ENCODE data around the gene BATF. TPM values are rescaled to one million over a fixed set of nuclear protein-coding genes. Genes with fewer than 3 reads are reported as not detected.

The BATF gene
- total RNA-seq, 4 donors from 2014 or later: 0.36 to 5.2 (median 1.1) TPM

DNA sequence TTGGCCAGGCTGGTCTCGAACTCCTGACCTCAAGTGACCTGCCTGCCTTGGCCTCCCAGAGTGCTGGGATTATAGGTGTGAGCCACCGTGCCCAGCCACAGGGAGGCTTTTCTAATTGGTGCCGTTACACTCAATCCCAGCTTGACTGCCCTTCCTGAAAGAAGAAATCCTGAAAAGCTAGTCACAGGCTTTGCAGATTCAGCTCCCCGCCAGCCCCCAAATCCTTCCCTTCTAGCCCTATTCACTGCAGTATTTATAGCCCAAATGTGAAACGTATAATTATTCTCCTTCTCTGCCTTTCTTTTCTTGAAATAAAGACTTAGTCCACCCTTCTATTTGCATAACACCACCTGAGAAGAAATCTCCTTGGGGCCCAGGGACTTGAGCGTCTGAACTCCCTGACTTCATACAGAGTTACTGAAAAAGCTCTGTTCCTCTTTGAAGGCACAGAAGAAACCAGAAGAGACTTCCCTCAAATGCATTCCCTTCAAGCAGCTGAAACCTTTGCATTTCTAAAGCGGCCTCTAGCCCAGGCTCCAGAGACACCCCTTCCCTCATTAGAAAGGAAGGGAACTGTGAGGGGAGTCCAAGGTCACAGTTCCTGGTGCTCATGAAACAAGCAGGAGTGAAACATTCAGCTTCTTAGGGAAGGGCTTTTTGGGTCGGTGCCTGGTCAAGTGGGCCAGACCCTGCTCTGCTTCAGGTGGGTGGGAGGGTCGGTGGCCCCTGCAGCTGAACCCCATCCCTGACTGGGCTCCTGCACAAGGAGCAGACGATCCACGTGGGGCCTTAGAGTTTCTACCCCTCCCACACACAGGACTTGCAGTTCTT is 42.3 kb upstream of the BATF start:
- no peak overlapping the region for H3K4me3 ChIP-seq
- no peaks in the 10 kb centered on the region for H3K9me3 ChIP-seq
- no peaks in the 10 kb centered on the region for H3K4me1 ChIP-seq
- H3K36me3 ChIP-seq: no peaks in the 10 kb centered on the region
- intact Hi-C loops (cut with DNase I; ENCODE audit: low total_unique reads): no loop called here
- peak in 1 of 2 donors; percentile 9 for DNase-seq
- H3K27me3 ChIP-seq: no peaks in the 10 kb centered on the region
- in situ Hi-C loops (cut with MboI; ENCODE audit: low sequenced_read_pairs in 4 of 4): loop anchor here in 3 of 4 donors (5.0 to 25.0 kb wide), 4 partner anchors 173 to 345 kb away; partner anchors contain the start of gene NEK9 (in 1 of the 3)
- no peak for TF ChIP-seq CTCF (IDR thresholded peaks at IDR 0.05 in 4 of 5, conservative IDR thresholded peaks at IDR 0.05 in 1 of 5)
- no peak for TF ChIP-seq POLR2A (IDR thresholded peaks at IDR 0.05)
- no peak for ATAC-seq
- no peak overlapping the region for H3K27ac ChIP-seq

- H3K27ac ChIP-seq: no peak overlapping the region
- no peak overlapping the region for H3K4me3 ChIP-seq
- in situ Hi-C loops (cut with MboI; ENCODE audit: low sequenced_read_pairs in 4 of 4) (loop anchor here in 3 of 4 donors (5.0 to 25.0 kb wide), 4 partner anchors 175 to 348 kb away; partner anchors contain the start of gene NEK9 (in 1 of the 3)), intact Hi-C loops (cut with DNase I; ENCODE audit: low total_unique reads) (no loop called here)
- H3K4me1 ChIP-seq: no peaks in the 10 kb centered on the region
- DNase-seq (peak in 1 of 2 donors; percentile 7), ATAC-seq (no peak)
- no peak for TF ChIP-seq CTCF (IDR thresholded peaks at IDR 0.05 in 4 of 5, conservative IDR thresholded peaks at IDR 0.05 in 1 of 5)
- no peak for TF ChIP-seq POLR2A (IDR thresholded peaks at IDR 0.05)
- no peaks in the 10 kb centered on the region for H3K27me3 ChIP-seq
- no peaks in the 10 kb centered on the region for H3K36me3 ChIP-seq
- no peaks in the 10 kb centered on the region for H3K9me3 ChIP-seq
Observed at GRCh38 chr14:75482366-75482765, 39.9 kb upstream of the BATF start.

DNA sequence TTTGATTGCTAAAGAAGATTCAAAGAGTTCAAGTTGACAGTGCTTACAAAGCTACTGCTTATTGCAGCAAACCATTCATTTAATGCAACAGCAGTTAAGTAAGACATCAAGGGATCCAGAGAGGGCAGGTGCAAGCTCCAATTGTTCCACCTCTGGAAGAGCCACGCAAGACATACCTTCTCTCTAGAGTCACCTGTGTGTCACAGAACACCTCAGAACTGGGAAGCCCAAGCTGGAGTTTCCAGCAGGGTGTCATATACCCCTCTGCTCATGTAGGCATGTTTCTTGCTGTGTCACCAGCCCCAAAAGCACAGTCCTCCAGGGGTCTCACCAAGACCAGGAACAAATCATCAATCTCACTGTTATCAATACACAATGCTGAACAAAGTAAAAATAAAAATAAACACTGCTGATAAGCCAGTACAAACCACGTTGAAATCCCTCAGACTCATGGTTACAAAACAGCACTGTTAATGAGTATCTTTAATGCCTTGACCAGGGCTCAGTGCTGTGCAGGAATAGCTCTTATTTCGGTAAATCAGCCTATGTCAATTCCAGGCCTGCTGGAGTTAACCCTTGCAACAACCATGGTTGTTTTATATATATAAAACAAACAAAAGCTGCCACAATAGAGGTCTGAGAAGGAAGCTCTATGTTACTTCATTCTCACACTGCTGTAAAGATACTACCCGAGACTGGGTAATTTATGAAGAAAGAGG is 37.4 kb upstream of the BATF start:
- H3K9me3 ChIP-seq: no peaks in the 10 kb centered on the region
- H3K36me3 ChIP-seq: no peaks in the 10 kb centered on the region
- intact Hi-C loops (cut with DNase I; ENCODE audit: low total_unique reads) (loop anchor here (5.0 kb wide), 2 partner anchors 73 to 353 kb away; no protein-coding TSS in a partner anchor), in situ Hi-C loops (cut with MboI; ENCODE audit: low sequenced_read_pairs in 4 of 4) (loop anchor here in 3 of 4 donors (5.0 to 25.0 kb wide), 4 partner anchors 178 to 350 kb away; partner anchors contain the start of gene NEK9 (in 1 of the 3))
- no peaks in the 10 kb centered on the region for H3K27me3 ChIP-seq
- no peak overlapping the region for H3K4me3 ChIP-seq
- ATAC-seq (peak in 1 of 2 donors; percentile 22), DNase-seq (no peak)
- no peak for TF ChIP-seq CTCF (IDR thresholded peaks at IDR 0.05 in 4 of 5, conservative IDR thresholded peaks at IDR 0.05 in 1 of 5)
- TF ChIP-seq POLR2A (IDR thresholded peaks at IDR 0.05): no peak
- no peak overlapping the region for H3K27ac ChIP-seq
- peaks cover 0 to 6% of the 10 kb centered on the region in 2 donors for H3K4me1 ChIP-seq

- intact Hi-C loops (cut with DNase I; ENCODE audit: low total_unique reads) (loop anchor here (5.0 kb wide), 2 partner anchors 74 to 354 kb away; no protein-coding TSS in a partner anchor), in situ Hi-C loops (cut with MboI; ENCODE audit: low sequenced_read_pairs in 4 of 4) (loop anchor here in 3 of 4 donors (5.0 to 25.0 kb wide), 4 partner anchors 179 to 352 kb away; partner anchors contain the start of gene NEK9 (in 1 of the 3))
- H3K9me3 ChIP-seq: no peaks in the 10 kb centered on the region
- ATAC-seq: no peak
- no peak overlapping the region for H3K27ac ChIP-seq
- DNase-seq: no peak
- no peak overlapping the region for H3K4me3 ChIP-seq
- peaks cover 0 to 6% of the 10 kb centered on the region in 2 donors for H3K4me1 ChIP-seq
- H3K36me3 ChIP-seq: no peaks in the 10 kb centered on the region
- no peaks in the 10 kb centered on the region for H3K27me3 ChIP-seq
- TF ChIP-seq CTCF (IDR thresholded peaks at IDR 0.05 in 4 of 5, conservative IDR thresholded peaks at IDR 0.05 in 1 of 5): no peak
Observed at GRCh38 chr14:75486318-75486717, 36.0 kb upstream of the BATF start.

Data from gastrocnemius medialis (tissue), 4 donors.